HG02610 (cell line): ENCODE data around the gene DSCAM.
"Not testable (repeated sequence)": the region's sequence is repeated elsewhere in the genome, so short reads cannot be mapped to it uniquely, and the experiment has no call there.

ENCODE experiments used
- ATAC-seq: cut with Tn5 transposase; IDR thresholded peaks from one replicate; pipeline ENCODE4 v1.9.1; 2021; ENCODE audit warnings: mild to moderate bottlenecking, moderate library complexity; ENCODE audit not compliant: unreplicated experiment

Gene DSCAM

DNA sequence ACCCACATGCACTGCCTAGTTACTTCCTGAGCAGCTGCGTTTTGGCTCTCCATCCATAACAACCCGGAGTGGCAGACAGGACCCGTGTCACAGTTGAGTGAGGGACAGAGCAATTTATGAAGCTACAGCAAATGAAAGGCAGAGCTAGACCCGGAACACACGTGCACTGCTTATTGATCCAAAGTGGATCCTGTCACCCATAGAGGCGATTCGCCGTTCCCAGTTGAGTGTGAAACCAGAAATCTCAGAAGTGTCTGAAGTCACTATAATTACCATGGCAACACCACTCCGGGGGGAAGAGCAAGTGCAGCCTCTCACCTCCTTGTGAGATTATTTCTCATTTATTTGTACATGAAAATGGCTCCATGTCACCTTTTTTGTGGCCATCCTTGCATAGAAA lies 365.2 kb downstream of the DSCAM start:
- ATAC-seq: no peak

DNA sequence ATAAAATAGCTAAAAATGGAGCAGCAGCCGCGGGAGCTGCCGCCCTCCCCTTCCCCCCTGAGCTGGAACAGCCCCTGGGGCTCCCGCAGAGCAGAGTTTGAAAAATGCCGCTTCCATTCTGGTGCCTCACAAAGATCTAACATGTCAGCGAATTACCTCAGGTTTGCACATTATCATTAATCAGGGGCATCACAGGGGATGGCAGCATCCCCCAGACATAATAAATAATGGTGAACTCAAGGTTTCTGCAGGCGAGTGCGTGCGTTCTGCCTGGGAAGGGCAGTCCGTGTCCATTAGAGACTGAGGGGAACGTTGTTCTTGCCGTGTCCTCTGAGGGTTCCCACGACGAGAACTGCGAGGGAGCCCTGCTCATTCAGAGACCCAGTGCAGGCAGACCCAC lies 372.4 kb downstream of the DSCAM start:
- ATAC-seq: no peak

DNA sequence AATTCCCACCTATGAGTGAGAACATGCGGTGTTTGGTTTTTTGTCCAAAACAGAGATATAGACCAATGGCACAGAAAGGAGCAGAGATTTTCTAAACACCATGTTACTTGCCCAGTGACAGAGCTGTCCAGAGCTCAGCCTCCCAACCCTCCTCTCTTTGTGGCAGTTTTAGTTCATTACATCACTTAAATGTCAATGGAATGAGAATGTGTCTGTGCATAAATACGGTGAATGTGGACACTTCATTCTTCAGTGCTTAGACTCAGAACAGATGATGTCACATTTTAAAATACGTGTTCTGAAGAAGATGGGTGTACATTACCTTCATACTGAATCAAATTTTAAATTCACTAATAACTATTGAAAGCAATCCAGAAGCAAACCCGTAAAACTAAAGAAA lies 374.9 kb downstream of the DSCAM start:
- ATAC-seq: no peak

DNA sequence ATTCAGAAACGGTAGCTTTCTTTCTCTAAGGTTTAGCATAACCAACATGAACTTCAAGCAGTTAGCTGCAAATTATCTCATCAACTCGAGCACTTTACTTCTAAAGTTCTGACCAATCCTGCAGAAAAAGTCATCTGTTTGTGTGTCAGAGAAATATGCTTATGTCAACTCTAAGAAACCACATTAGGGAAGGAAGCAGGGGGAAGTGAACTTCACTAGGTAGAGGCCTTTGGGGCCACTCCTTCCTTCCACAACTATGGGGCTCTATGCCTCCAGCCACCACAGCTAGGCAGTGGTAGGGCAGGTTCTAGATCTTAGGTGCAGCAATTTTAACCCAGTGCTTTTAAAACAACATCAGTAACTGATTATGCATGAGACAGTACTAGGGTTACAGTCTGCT lies 375.9 kb downstream of the DSCAM start:
- no peak for ATAC-seq

DNA sequence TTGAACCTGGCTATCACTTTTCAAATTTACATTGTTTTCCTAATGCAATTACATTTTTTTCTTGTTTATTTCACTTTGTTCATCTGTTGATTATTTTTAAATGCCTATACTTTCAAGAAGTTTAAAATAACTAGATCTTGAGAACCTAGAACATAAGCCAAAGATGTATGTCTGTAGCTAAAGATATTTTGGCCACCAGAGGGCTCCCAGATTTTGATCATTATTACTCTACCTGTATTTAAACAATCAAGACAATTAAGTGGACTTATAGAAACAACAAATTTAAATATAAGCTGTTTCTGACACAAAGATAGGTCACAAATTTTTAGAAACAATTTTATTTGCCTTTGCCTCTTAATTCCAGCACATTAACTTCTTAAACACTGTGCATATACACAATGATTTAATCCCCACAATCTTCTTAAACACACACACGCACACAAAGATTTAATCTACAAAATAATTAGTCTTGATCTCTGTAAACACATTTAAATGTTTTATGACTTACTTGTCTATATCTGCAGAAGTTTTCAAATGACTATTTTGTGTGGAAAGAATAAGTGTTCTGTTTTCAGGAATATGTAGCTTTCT lies 380.0 kb downstream of the DSCAM start:
- ATAC-seq: no peak

DNA sequence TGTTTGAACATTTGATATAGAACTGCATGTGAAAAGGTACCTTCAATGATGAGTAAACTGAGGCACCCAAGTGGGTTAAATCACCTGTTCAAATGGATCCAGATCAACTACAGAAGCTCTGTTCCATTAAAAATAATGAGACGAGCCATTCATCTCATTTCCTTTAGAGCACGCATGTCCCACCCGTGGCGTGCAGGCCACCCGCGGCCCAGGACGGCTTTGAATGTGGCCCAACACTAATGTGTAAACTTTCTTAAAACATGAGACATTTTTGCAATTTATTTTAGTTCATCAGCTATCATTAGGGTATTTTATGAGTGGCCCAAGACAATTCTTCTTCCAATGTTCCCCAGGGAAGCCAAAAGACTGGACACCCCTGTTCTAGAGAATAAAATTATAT lies 381.6 kb downstream of the DSCAM start:
- ATAC-seq: no peak

DNA sequence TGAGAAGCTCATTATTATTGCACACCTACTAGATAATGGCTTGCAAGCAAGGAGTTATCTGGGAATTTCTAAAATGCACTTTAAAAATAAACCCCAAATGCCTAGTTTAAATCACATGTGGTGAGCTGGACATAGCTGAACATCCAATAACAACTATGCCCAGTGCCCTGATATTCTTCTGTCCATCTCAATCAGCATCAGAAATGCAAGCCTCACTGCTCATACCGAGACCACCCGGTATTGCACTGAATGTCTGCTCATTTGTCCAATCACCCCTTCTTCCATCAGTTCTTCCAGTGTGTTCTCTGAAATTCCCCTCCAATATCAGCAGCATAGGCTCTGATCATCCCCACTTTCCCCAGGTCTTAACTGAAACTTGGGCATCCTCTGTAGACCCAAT lies 383.8 kb downstream of the DSCAM start:
- ATAC-seq: no peak

DNA sequence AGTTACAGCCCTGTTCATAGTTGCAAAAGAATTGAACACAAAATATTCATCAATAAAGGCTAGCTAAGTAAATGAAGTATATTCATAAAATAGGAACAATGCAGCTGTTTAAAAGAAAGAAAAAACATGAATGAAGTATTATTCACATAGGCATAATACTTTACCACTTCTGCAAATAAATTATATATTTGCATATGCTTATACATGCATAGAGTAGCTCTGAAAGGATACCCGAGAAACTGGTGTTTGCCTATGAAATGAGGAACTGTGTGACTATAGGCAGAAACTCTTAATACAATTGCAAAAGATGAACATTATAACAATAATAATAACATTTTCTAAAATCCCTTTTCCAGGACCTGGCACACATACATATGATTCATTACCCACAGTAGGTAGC lies 385.9 kb downstream of the DSCAM start:
- ATAC-seq: no peak

DNA sequence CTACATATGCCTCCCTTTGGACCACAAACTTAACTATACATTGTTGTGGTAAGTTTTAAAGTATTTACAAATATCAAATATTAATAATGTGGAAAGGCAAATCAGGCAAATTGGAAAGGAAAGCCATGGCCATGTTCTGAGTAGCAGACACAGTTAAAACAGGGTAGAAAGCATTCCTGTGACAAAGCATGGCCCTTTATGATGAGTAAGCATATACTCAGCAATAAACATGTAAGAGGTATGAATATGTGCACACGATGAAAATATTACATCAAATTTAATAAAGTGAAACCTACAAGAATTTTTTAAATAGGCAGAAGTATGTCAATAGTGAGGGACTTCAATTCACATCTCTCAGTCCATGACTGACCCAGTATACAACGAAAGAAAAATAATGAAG lies 389.2 kb downstream of the DSCAM start:
- no peak for ATAC-seq

DNA sequence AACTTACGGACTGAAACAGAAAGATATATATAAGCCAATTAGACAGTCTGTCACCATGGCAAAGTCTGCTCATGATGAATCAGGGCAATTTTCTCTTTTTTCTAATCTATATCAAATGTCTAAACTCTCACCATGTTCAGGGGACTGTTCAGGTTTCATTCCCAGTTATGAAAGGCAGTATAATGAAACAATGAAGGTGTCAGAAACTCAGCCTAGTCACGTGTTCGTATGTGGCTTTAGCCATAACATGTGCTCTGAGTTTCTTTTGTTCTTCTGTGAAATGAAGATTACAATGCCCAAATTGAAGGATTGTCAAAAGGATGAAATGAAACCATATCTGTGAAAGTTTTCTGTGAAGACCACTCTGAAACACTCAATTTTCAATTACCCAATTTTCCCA lies 392.9 kb downstream of the DSCAM start:
- ATAC-seq: no peak

DNA sequence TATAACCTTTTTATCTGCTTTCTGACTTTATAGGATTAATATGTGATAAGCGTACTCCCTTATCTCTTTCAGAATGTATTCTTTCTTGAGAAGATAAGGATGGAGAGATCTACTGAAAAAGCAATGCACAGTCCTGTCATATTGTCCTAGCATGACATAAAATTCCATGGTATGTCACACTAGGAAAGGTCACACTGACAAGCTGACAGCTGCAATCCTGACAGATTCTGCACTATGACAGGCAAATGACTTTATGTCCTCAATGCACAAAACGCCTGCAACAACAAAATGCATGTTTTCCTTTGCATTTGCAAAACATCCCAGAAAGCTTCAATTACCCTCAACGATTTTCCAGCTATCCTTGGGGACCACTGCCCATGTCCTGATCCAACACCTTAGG lies 393.8 kb downstream of the DSCAM start:
- ATAC-seq: no peak

DNA sequence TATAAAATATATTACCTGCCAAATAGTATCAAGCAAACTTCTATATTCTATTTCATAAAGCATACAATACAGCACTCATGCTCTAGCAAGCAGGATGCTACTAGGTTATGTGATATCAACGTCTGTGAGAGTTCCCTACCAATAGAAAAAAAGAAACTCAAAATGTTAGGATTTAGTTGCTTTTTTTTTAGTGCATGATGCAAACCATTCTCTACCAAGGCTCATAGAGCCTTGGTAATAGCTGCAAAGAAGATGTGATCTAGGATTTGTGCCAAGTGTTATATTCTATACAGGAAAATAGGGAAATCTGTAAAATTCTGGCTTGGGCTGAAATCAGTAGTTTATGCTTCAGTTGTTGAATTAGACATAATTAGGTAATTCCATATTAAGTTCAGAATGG lies 394.4 kb downstream of the DSCAM start:
- ATAC-seq: no peak

DNA sequence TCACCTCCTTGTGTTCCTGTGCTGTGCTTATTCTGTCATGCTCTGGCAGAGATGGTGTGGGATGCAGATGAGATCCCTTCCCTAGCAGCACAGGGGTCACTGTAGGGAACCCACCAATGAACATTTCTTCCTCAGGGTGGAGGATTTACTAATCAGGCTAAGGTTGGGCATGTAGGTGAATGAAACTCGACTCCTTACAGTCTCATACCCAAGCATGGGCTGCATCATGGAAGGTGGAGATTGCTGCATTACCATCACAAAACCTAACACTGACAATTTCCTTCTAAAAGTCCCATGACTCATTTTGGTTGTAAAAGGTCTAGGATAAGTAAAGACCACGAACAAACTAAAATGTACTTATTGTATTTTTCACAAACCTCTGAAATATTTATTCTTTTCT lies 399.9 kb downstream of the DSCAM start:
- no peak for ATAC-seq

DNA sequence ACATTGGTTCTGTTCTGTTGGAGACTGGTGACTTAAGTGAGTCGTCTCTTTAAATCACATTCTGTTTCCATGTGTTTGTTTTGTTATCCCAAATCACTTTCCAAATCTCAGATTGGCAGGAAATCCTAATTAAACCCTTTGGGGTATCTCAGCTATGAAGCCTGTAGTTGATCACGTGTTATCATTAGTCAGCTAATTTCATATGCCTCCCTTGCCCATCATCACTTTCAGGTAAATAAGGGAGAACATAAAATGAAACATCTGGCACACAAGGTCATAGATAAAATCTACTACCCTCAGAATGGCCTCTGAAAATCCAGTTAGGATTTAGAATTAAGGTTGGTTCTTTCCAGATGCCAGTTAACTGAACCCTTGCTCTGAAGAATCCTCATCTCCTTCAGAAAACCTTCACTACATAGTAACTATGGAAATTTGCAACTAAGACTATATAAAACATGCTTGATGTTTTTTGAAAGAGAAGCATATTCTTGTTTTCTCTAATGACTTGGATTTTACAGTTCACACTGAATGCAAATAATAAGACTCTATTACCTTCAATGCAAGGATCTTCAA lies 401.5 kb downstream of the DSCAM start:
- no peak for ATAC-seq

DNA sequence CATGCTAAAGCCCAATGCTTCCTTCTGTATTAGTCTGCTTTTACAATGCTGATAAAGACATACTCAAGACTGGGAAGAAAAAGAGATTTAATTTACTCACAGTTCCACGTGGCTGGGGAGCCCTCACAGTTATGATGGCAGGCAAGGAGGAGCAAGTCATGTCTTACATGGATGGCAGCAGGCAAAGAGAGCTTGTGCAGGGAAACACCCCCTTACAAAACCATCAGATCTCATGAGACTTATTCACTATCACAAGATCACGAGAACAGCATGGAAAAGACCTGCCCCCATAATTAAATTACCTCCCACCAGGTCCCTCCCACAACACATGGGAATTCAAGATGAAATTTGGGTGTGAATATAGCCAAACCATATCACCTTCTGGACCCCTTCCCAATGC lies 407.4 kb downstream of the DSCAM start:
- ATAC-seq: not testable (repeated sequence)

DNA sequence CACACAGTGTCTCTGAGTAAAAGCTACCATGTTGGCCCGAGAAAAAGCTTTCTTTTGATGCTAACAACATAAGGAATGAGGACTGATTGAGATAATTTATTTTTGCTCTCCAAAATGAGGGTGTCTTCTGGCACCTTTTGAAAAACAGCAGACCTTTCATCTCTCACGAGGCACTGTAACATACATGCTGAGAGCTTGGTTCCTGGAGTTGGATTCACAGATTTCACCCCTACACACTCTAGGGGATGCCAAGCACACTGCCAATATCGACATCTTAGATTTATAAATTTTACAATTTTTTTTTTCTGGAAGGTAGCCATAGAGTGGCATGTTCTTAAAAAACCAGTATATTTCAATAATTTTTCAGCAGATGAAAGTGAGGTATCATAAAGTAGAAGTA lies 408.3 kb downstream of the DSCAM start:
- no peak for ATAC-seq

DNA sequence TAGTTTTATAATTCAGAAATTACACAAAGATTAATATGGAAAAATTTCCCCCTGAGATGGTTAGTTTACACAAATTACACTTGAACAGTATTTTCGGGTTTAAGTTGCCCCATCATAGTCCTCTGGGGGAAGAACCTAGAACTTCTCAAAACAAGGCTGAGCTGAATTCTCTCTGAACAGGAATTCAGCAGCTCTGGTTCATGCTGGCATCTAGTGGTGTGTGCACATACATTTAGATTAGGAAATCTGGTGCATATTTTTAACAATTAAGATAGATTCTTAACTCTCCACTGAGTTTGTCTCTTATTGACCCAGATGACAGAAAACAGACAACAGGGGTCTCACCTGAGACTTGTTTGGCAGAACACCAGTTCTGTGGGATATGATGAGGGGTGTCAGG lies 410.7 kb downstream of the DSCAM start:
- ATAC-seq: no peak

DNA sequence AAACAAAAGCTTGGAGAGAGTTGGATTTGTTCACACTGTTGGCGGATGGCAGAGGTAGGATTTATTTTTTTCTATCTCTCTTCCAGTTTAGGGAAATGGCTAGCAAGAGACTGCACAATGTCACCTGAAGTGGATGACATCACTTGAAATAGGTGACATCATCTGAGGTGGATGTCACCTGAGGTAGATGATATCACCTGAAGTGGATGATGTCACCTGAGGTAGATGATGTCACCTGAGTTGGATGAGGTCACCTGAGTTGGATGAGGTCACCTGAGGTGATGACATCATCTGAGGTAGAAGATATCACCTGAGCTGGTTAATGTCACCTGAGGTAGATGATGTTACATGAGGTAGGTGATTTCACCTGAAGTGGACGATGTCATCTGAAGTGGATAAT lies 413.4 kb downstream of the DSCAM start:
- no peak for ATAC-seq

DNA sequence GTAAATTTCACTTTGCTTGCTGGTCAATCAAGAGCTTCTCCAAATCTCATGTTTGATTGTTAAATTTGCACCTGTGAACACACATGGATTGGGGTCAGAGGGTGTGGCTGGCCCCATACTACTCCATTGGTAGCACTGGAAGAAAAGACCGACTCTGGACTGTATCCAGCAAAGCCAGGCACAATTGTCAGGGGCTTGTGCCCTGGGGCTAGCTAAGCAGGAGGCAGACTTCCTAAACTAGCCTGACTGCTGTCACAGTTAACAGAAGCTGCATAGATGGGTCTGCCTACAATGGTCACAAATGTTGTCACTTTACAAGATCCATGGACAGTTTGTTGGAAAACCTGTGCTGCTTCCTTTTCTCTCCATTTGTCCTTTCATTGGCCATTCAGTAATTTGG lies 421.0 kb downstream of the DSCAM start:
- no peak for ATAC-seq

DNA sequence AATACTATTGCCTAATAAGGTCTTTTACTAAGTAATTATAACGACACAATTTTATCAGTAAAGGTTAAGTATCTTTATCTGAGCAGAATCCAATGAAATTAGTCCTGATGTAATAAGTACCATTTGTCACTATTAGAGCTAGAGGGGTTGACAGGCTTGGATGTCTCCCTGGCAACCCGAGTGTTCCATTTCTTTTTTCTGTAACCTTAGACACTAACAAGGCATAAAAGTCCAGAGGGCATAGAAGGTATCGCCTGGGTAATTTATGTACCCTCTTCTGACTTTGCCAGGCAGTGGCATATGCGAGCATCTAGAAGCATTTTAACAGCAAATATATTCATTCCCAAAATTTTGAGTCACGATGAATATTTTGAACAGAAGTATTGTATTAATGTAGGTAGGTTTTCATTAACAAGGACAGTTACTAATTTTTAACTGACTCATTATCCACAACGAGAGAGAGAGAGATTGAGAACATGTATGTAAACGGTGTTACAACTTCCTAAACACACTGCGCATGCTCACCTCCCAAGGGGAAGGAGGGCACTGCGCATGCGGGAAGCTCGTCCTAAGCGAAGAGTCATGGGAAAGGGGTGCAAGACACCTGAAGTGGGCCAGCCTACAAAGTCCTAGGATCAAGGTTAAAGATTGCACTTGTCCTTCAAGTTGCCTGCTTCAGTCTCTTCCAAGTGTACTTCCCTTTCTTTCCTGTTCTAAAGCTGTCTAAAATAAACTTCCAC lies 423.9 kb downstream of the DSCAM start:
- no peak for ATAC-seq

DNA sequence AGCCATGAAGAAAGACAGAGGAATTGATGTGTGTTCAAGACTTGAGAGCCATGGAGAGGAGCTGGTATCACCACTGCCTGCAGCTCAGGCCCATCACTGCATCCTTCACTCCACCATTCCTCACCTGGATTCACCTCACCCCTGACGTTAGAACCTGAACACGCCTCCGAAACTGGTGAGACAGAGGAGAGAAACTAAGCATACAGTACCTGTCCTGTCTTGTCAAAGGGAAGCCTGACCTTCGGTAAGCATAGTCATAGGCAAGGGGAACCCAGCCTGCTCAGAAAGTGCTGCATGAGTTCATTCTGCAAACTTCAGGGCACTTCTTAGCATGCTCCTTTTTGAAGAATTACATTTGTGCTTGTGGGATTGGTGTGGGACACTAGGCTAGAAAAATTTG lies 425.8 kb downstream of the DSCAM start:
- no peak for ATAC-seq

DNA sequence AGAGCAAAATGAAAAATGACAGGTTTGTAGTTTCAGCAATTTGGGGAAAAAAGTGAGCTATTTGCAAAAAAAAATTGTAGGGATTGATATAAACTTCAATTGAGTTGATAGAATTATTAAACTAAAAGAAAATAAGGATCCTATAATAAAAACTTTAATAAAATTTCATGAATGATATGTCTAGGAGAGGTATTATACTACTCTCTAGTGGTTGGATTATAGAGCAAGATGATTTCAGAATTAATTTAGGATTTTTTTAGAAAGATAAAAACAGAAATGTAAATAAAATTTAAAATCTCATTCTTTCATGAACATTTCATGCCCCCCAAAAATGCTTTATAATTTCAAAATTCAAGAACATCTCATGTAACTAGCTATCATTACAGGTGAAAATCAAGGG lies 430.4 kb downstream of the DSCAM start:
- ATAC-seq: no peak

DNA sequence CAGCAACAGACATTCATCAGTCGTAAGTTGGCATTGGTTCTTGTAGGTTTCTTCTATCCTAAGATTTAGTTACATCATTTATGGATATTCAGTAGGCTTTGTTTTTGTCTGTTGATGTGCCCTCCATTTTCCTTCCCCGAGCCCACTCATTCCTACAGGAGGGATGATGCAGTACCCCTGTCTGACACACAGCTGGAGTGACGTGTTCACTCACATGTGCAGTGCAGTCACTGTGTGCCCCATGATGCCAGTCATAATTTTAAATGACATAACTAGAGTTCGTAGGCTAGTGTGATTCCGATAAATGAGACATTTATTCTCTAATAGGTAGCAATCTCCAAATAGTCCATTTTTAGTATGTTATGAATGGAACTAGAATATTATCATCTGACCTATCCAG lies 438.4 kb downstream of the DSCAM start:
- ATAC-seq: no peak
